MCF 10A (cell line): ENCODE data around the gene PSMB10. TPM values are rescaled to one million over a fixed set of nuclear protein-coding genes. Genes with fewer than 3 reads are reported as not detected.

Experiments used
- BruUV-seq: library from RNA; stranded (reverse); fragments of 400-500 nt; replicated peaks from 2 replicates; lab custom pipeline; 2021; lab: Mats Ljungman, UMichigan
- CTCF ChIA-PET: fragments of 300-600 bp; sonication (Branson Sonifier 250); formaldehyde crosslinking; extraction: SDS; loops from one replicate; lab custom pipeline; 2021; ENCODE audit warnings: antibody characterized with exemption, inconsistent platforms; lab: Yijun Ruan, JAX
- POLR2A ChIA-PET: fragments of 300-600, 350-650 bp; sonication (Branson Sonifier 250); formaldehyde crosslinking; extraction: SDS; loops from one replicate; lab custom pipeline; 2020; ENCODE audit warnings: antibody characterized with exemption, inconsistent platforms; lab: Yijun Ruan, JAX
- DNase-seq: peaks from one replicate; pipeline ENCODE4 v3.0.0-alpha.2; 2018; ENCODE audit not compliant: unreplicated experiment
- H3K27ac Mint-ChIP-seq: one replicate; pipeline ENCODE4 v1.8.0; 2022; ENCODE audit warnings: mild to moderate bottlenecking, low read depth, mixed read lengths; ENCODE audit not compliant: unreplicated experiment
- H3K27me3 Mint-ChIP-seq: one replicate; pipeline ENCODE4 v1.8.0; 2022; ENCODE audit warnings: mixed read lengths; ENCODE audit not compliant: insufficient read depth, unreplicated experiment
- H3K36me3 Mint-ChIP-seq: one replicate; pipeline ENCODE4 v1.8.0; 2022; ENCODE audit warnings: mild to moderate bottlenecking, moderate library complexity, mixed read lengths; ENCODE audit not compliant: insufficient read depth, unreplicated experiment
- H3K4me1 Mint-ChIP-seq: one replicate; pipeline ENCODE4 v1.8.0; 2022; ENCODE audit warnings: mixed read lengths; ENCODE audit not compliant: insufficient read depth, unreplicated experiment
- H3K4me3 Mint-ChIP-seq: one replicate; pipeline ENCODE4 v1.8.0; 2022; ENCODE audit warnings: mild to moderate bottlenecking, moderate library complexity, mixed read lengths; ENCODE audit not compliant: unreplicated experiment
- H3K9me3 Mint-ChIP-seq: one replicate; pipeline ENCODE4 v1.8.0; 2022; ENCODE audit warnings: mixed read lengths; ENCODE audit not compliant: unreplicated experiment
- CTCF ChIP-seq: fragments of 200-600 bp; IDR thresholded peaks from one replicate; pipeline ENCODE4 v1.8.0; 2022; ENCODE audit warnings: antibody characterized with exemption, mild to moderate bottlenecking; ENCODE audit not compliant: unreplicated experiment
- intact Hi-C: fragments of 100-400 bp; cut with micrococcal nuclease; formaldehyde crosslinking; loops from 2 replicates; pipeline ENCODE4 v1.14.1; 2022
- total RNA-seq: library from RNA; stranded (reverse); gene quantifications from 2 replicates; pipeline ENCODE4 v1.2.3, GENCODE V29; 2022

The PSMB10 gene
- total RNA-seq, 1 experiment from 2014 or later, result 32.7 TPM

- no peak for DNase-seq
- no peaks in the 10 kb centered on the region for H3K9me3 Mint-ChIP-seq
- TF ChIP-seq CTCF, result no peak
- ChIA-PET POLR2A (interaction anchor here (0.7 to 1.6 kb wide), 3 partner anchors 10 to 172 kb away, joined by 3 to 5 read pairs (median 4); partner anchors contain the start of gene PSMB10), CTCF (interaction anchor here (0.6 to 1.4 kb wide), 2 partner anchors 23 to 102 kb away, joined by 3 to 4 read pairs; no protein-coding TSS in a partner anchor)
- H3K4me1 Mint-ChIP-seq, result peaks cover 10% of the 10 kb centered on the region
- no peaks in the 10 kb centered on the region for H3K27me3 Mint-ChIP-seq
- BruUV-seq, result no TSS peak
- H3K27ac Mint-ChIP-seq, result no peak overlapping the region
- H3K4me3 Mint-ChIP-seq, result no peak overlapping the region
- intact Hi-C loops, result no loop called here
- no peaks in the 10 kb centered on the region for H3K36me3 Mint-ChIP-seq
Measured at GRCh38 chr16:67971111-67971510, 34.5 kb upstream of the PSMB10 start.

GRCh38 chr16:67969254-67970039, 32.8 kb upstream of the PSMB10 start:
- ChIA-PET POLR2A (interaction anchor here (0.6 to 5.0 kb wide), 6 partner anchors 8 to 803 kb away, joined by 3 to 40 read pairs (median 4); partner anchors contain the start of genes DDX28 and DUS2), CTCF (interaction anchor here (0.6 to 0.9 kb wide), 5 partner anchors 13 to 308 kb away, joined by 3 to 6 read pairs (median 4); no protein-coding TSS in a partner anchor)
- no peak for TF ChIP-seq CTCF
- Mint-ChIP-seq H3K4me3 (peak overlapping the region; percentile 82), H3K9me3 (no peaks in the 10 kb centered on the region), H3K27ac (no peak overlapping the region), H3K27me3 (no peaks in the 10 kb centered on the region), H3K36me3 (peaks cover 13% of the 10 kb centered on the region), H3K4me1 (peaks cover 26% of the 10 kb centered on the region)
- no peak for DNase-seq
- BruUV-seq, result no TSS peak
- intact Hi-C loops, result loop anchor here (5.0 kb wide), 1 partner anchor 268 kb away; the partner anchor contains the start of gene ESRP2

- Mint-ChIP-seq H3K4me3 (peak within 1 kb of the TSS; percentile 82), H3K9me3 (no peaks in the 10 kb centered on the region), H3K36me3 (peaks cover 18% of the 10 kb centered on the region), H3K4me1 (peaks cover 26% of the 10 kb centered on the region), H3K27me3 (no peaks in the 10 kb centered on the region), H3K27ac (peak within 1 kb of the TSS; percentile 77)
- ChIA-PET POLR2A (interaction anchor here (0.6 to 5.0 kb wide), 7 partner anchors 33 to 1459 kb away, joined by 3 to 40 read pairs (median 4); partner anchors contain the start of genes DDX28, DUS2 and PSKH1), CTCF (interaction anchor here (0.5 to 0.6 kb wide), 5 partner anchors 18 to 309 kb away, joined by 3 to 4 read pairs (median 3); no protein-coding TSS in a partner anchor)
- DNase-seq, result peak; percentile 72
- BruUV-seq, result no TSS peak
- no peak for TF ChIP-seq CTCF
- intact Hi-C loops, result loop anchor here (5.0 kb wide), 1 partner anchor 269 kb away; the partner anchor contains the start of gene ESRP2
Measured at GRCh38 chr16:67968400-67969253, 32.0 kb upstream of the PSMB10 start, which contains the start of gene SLC12A4. Gene SLC12A4, minus strand, starts transcription at chr16:67968637. Its CDS starts 84 bp downstream, at chr16:67968553.
